Epithelial cell of esophagus (primary cell): ENCODE measurements around the gene IFIT5.

Source experiments
- DNase-seq: peaks from one replicate; pipeline ENCODE4 v3.0.0; 2010; ENCODE audit warnings: low read depth
- H3K4me3 ChIP-seq: 2 replicates; pipeline ENCODE4 v1.5.1; 2011; ENCODE audit warnings: mild to moderate bottlenecking, low read length, control low read depth
- TF ChIP-seq, protein P1 (sequence below): IDR thresholded peaks from 2 replicates; pipeline ENCODE4 v1.5.1; 2011; ENCODE audit warnings: low read depth, mild to moderate bottlenecking, low read length, control low read depth, inconsistent platforms; ENCODE audit not compliant: insufficient read depth; ENCODE audit errors: missing control alignments

IFIT5 gene

DNA sequence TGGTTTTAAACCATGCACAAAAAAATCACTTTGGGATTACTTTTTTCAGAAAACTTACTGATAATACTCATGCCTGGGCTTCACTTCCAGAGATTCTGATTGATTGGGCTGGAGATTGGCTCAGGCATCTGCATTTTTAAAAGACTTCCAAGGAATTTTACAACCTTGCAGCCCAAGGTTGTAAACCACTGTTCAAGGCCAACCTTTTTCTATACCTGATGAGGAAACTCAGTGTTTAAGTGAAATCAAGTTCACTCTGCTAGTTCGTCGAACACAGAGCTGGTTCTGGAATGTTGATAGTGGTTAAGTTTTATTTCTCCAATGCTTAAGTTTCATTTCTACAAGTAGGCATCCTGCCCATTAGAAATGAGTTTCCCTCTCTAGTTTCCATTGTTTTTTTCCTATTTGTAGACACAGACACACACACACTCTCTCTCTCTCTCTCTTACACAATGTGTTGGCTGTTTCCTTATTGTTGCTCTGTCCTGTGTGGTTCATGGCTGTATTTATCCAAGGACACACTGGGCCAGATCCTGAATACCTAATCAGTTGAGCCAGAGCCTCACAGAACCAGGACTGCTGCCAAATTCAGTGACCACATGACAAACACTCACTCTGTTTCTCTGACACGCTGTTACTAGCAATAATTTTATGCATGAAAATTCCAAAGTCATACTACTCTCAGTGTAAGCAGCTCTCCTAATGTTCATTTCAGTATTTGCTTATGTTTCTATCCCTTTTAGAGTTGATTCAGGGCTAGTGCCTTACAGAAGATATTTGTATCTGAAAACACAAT, 40.3 kb upstream of the IFIT5 start:
- peak; percentile 81 for DNase-seq
- TF ChIP-seq, protein P1, sequence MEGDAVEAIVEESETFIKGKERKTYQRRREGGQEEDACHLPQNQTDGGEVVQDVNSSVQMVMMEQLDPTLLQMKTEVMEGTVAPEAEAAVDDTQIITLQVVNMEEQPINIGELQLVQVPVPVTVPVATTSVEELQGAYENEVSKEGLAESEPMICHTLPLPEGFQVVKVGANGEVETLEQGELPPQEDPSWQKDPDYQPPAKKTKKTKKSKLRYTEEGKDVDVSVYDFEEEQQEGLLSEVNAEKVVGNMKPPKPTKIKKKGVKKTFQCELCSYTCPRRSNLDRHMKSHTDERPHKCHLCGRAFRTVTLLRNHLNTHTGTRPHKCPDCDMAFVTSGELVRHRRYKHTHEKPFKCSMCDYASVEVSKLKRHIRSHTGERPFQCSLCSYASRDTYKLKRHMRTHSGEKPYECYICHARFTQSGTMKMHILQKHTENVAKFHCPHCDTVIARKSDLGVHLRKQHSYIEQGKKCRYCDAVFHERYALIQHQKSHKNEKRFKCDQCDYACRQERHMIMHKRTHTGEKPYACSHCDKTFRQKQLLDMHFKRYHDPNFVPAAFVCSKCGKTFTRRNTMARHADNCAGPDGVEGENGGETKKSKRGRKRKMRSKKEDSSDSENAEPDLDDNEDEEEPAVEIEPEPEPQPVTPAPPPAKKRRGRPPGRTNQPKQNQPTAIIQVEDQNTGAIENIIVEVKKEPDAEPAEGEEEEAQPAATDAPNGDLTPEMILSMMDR = no peak
- no peak overlapping the region for H3K4me3 ChIP-seq

DNA sequence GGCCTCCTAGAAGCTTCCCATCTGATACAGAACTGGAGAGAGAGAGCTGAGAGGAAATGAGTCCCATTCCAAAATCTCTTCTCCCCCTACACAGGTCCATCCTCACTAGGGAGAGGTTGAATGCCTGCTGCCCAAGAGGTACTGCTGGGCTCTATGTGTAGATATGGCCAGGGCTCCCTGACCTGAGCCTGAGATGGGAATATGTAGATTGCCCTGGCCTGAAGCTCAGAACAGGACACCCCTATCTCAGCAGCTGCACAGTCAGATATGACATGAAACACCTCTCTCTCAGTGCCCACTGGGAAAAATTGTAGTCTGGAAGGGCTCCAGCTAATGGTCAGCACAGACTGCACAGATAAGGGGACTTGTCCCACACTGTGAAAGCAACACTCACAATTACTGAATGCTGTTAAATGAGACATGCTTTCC, 39.6 kb upstream of the IFIT5 start:
- DNase-seq = no peak
- no peak overlapping the region for H3K4me3 ChIP-seq
- TF ChIP-seq, protein P1 = no peak

DNA sequence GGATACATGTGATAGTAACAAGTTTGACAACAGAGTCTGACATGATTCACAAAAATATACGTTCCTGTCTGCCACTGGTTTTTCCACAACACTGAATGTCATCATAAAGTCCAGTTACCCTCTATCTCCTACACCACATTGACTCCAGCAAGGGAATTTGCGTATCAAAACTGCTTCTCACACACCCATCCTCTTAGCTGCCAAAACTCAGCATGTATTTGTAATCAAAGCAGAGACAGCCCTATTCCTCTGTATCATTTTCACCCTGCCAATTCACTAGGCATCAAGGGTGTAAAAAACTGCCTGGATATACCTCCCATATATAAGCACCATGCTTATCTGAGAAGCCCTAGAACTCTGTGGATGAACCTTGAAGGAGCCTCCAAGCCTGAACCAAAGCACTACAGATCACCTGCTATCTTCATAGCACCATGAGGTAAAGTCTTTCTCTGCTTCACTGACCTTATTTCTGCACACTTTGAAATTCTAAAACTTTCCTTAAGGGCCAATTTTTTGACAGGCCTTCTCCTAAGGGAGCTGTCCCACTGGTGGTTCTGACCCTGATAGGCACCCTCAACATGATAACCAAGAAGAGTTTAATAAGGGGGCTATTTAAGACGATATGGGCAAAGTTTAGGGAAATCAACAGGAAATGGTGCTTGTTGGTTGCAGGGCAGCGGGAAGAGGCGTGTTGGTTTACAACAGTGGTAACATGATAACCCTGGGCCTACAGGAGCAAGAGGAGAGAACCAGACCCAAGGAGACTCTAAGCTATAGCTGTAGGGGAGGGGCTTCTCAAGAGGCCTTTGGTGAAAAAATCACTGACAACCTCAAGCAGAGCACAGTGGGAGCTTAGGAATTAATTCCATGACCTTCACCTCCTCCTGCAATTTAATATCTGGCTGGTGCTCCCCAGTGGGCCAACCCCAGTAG, 36.4 kb upstream of the IFIT5 start, which contains the start of gene IFIT1B:
Gene IFIT1B, plus strand, starts transcription at position 352 of the 933 bp plus-strand sequence. Its CDS starts 80 bp downstream, at position 432.
- no peak within 1 kb of the TSS for H3K4me3 ChIP-seq
- TF ChIP-seq, protein P1 = no peak
- no peak for DNase-seq

DNA sequence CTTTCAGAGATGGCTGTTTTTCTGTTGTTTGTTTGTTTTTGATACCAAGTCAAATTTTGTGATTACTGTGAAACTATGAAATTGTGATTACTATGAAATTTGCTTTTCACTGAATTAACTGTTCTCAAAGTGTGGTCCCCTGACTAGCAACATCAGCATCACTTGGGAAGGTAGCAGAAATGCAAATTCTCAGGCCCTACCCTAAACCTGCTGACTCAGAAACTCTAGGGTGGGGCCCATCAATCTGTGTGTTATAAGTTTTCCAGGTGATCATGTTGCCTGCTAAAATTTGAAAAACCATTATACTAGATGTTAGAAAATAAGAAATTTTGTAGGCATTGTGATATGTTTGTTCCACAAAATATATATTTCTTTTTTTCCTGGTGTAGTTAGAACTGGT, 35.3 kb upstream of the IFIT5 start:
- TF ChIP-seq, protein P1 = no peak
- H3K4me3 ChIP-seq = no peak overlapping the region
- no peak for DNase-seq

DNA sequence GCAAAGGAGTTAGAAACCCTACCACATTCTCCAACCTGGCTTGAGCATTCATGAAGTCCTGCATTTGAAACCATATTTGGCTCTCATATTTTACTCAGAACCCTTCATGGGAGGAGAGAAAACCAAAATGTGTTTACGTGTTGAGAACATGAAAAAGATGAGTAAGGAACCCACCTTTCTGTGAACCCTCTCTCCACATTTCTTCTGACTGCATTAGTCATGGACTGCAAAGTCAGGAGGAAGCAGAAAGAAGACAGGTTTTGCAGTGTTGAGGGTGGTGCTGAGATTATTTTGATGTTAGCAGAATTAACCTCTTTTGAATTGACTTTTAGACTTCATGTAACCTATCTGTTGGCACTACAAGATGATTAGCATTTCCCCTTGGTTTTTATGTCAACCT, 31.6 kb upstream of the IFIT5 start:
- peak; percentile 53 for DNase-seq
- TF ChIP-seq, protein P1 = no peak
- H3K4me3 ChIP-seq = no peak overlapping the region

DNA sequence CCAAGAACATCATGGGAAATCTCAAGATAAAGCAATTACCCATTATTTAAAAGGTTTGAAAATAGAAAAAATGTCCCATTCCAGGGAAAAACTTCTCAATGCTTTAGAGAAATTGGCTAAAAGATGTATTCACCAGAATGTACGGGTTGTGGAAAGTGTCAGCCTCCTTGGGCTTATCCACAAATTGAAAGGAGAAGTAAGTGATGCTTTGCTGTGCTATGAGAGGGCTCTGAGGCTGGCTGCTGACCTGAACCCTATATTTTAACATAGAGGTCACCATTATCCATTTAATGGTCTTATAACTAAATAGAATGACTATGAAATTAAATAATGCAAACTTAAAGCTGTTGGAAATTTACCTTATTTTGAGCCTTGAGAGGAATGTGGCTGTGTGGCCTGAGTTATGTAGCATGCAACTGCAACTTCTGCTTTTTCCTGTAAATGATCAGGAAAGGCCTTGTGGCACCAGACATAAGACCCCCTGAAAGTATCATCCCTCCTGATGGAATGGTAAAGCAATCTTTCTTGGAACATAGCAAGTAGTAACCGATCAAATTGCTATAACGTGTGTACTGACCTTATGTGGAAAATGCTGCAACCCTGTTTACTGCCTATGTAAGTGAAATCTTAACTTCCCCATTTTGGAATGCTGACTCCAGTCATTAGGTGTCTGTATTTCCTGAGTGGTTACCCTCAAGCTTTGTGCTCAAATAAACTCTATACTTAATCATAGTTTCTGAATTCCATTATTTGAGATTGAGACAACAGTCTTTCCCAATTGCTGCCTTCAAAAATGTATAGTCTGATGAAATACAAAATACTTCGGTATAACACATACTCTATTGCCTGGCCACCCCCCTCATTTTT, 29.7 kb upstream of the IFIT5 start:
- TF ChIP-seq, protein P1 = no peak
- H3K4me3 ChIP-seq = no peak overlapping the region
- DNase-seq = no peak
